CD4-positive, alpha-beta T cell treated with Interleukin-12 subunit alpha and Interleukin-12 subunit beta, for 1 hour (primary cell): Measurements from ENCODE around the gene KLK1.
"Not testable (repeated sequence)": the region's sequence is repeated elsewhere in the genome, so short reads cannot be mapped to it uniquely, and the experiment has no call there.

Experiments
- DNase-seq: peaks from one replicate; pipeline ENCODE4 v3.0.0-alpha.2; 2020

KLK1 gene

DNA sequence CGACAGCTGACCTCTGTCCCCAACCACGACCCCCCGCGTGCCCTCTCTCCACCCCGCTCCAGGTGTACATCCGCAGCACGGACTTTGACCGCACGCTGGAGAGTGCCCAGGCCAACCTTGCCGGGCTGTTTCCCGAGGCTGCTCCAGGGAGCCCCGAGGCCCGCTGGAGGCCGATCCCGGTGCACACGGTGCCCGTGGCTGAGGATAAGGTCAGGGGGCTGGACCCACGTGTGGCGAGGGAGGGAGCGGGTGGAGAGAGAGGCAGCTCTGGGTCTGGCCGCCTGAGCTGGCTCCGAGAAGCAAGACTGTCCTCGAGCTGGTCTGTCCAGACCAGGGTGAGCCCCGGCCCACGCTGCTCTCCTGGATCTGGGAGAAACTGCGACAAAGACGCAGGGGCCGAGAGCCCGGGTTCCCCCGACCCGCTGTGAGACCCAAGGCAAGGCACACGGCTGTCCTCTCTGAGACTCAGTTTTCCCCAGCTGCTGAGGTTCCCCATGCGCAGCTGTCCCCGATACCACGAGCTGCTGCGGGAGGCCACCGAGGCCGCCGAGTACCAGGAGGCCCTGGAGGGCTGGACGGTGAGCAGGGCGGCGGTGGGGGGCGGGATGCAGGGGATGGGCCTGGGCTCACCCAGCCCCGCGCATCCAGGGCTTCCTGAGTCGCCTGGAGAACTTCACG lies 31.9 kb downstream of the KLK1 start:
- DNase-seq = no peak

DNA sequence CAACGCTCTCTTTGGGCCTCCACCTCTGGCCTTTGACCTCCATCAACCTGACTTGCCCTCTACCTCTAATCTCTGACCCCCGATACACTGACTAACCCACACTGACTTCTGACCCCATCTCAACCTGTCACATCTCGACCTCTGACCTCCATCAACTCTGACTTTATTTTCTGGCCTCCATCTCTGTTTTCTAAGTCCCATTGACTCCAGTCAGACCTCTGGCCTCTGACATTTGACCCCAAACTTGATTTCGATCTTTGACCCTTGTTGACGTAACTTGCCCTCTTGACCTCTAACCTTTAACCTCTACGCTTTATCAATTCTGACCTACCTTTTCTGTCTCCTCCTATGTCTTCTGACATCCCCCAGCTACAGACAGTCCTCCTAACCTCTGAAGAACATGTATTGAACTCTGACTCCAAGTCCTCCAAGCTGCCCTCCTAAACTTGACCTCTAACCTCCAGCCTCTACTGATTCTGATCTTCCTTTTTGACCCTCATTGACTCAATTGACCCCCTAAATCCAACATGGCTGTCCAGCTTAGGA lies 32.6 kb downstream of the KLK1 start:
- no peak for DNase-seq

DNA sequence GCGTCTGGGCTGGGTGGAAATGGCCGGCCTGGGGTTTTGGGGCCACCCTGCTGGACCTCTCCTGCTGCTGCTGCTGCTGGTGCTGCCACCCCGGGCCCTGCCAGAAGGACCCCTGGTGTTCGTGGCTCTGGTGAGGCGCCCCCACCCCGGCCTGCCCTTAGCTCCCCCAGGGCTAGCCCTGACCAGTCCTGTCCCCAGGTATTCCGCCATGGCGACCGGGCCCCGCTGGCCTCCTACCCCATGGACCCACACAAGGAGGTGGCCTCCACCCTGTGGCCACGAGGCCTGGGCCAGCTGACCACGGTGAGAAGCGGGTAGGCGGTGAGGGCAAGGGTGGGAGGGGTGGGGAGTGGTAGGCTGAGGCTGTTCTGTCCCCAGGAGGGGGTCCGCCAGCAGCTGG lies 33.2 kb downstream of the KLK1 start, which contains the start of gene ACP4:
ACP4 (plus strand) TSS at position 20 of the 400 bp plus-strand sequence; CDS start at position 20, 0 bp downstream.
- DNase-seq = no peak

DNA sequence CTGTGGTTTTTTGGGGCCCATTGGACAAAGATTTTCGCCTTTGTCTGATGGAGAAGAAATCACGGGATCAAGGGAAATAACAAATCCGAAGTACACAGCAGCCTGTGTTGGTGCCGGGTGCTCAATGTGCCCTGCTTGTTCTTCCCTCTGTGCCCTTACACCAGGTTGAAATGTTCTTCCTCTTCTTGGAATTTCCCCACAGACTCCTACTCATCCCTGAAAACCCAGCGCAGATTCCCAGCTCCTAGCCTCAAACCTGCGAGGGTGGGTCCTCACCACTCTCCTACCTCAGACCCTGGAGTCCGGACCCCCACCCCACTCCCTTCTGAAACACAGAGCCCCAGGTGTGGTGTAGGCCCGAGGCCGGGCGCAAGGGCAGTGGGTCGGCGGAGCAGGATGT lies 38.3 kb downstream of the KLK1 start:
- no peak for DNase-seq

DNA sequence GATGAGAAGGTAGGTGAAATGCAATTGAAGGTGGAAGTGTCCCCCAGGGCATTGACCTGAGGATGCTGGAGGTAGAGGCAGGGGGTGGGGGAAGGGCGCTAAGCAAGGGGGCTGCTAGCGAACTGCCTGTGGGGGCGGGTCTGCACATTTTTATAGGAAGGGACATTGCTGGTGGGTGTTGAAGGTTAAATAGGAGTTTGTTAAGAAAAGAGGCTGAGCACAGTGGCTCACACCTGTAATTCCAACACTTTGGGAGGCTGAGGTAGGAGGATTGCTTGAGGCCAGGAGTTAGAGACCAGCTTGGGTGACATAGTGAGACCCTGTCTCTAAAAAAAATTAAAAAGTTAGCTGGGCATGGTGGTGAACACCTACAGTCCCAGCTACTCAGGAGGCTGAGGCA lies 38.9 kb downstream of the KLK1 start:
- DNase-seq = no peak

DNA sequence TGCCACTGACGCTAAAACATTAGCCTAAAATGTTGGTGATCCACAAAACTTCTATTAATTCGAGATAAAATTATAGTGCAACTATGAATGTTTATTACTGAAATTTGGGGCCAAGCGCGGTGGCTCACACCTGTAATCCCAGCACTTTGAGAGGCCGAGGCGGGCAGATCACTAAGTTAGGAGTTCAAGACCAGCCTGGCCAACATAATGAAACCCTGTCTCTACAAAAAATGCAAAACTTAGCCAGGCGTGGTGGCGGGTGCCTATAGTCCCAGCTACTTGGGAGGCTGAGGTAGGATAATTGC lies 39.8 kb downstream of the KLK1 start:
- not testable (repeated sequence) for DNase-seq

DNA sequence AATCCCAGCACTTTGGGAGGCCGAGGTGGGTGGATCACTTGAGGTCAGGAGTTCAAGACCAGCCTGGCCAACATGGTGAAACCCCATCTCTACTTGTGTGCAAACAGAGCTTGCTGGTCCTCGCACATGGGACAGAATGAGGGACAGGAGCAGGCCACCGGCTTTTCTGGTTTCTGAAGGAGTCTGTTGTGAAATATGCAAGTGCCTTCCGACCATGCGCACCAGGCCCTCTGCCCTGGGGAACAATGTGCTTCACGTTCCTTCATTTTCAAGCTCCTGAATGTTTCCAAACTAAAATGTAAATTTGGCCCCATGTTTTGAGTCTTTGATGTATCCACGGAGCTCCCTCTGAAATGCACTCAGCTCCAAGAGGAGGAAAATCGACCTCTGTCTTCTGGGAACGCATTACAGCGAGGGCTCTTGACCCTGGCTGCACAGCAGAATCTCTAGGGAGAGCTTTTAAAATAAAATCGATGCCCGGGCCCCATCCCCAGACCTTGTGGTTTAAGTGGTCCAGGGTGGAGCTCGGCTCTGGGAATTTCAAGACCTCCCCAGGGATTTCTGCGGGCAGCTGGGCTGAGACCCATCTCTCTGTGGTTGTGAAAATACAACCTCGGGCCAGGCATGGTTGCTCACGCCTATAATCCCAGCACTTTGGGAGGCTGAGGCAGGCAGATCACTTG lies 42.7 kb downstream of the KLK1 start:
- DNase-seq = no peak

DNA sequence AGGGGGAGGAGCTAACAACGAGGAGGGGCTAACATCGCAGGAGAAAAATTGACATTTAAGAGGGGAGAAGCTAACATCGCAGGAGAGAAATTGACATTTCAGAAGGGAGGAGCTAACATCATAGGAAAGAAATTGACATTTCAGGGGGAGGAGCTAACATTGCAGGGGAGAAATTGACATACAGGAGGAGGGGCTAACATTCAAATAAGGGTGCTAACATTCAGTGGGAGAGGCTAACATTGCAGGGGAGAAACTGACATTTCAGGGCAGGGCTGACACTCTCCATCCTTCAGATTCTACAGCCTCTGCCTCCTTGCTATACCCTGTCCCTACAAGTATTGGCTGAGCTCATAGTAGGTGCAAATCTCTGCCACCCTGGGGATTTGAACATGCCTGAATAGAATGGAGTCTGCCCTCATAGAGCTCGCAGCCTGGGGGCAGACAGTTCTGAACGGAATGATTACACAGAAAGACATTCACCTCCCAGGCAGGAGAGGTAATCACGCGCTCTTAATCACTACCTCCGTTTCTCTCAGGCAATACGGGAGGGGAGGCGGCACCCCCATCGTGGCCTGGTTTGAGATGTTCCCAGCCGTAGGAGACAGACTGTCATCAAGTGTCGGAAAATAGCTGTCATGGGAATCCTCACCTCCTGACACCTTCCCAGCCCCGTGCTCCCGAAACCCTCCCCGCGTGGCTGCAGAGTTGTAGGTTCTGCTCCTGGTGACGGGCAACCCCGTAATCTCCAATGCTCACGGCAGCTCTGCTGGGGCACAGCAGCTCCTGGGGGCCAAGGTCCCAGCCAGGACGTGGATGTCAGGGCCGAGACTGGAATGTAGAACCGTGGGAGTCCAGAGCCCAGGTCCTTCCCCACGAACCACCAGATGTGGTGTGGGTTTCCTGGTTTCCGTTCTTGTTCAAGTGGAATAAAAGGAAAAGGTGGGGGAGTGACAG lies 43.8 kb downstream of the KLK1 start:
- DNase-seq = no peak

DNA sequence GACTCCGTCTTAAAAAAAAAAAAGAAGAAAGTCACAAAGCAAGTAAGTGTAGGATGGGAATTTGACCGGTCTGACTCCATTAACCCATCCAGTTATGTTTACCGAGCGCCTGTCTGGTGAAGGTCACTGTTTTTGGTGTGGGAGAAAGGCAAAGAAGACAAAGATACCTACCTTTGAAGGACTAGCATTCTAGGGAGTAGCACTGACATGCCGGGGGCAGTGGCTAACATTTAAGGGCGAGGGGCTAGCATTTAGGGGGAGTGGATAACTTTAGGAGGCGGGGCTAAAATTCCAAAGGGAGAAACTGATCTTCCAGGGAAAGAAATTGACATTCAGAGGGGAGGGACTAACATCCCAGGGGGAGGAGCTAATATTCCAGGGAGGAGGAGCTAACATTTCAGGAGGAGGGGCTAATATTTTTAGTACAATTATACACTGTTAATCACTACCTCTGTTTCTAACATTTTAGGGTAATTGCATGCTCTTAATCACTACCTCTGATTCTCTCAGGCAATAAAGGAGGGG lies 44.6 kb downstream of the KLK1 start:
- no peak for DNase-seq

DNA sequence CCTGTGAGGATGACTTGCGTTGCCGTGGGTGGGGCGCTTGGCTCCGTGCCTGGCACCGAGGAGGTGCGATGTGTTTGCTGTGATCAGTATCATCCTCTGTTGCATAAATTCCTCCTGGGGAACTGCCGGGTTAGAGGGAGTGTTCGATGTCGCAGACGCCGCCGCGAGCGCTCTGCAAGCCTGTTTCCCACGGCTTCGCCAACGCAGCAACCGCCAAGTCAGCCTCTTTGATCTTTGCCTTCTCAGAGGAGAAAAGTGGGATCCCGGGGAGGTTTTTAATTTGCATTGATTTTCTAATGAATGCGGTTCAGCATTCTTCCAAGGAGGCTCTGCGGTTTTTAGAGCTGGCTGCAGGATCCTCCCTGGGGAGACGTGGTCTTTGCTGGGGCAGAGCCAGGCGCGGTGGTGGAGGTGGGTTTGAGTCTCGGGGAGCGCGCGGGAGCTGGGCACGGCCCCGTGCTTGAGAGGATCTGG lies 45.7 kb downstream of the KLK1 start:
- no peak for DNase-seq

DNA sequence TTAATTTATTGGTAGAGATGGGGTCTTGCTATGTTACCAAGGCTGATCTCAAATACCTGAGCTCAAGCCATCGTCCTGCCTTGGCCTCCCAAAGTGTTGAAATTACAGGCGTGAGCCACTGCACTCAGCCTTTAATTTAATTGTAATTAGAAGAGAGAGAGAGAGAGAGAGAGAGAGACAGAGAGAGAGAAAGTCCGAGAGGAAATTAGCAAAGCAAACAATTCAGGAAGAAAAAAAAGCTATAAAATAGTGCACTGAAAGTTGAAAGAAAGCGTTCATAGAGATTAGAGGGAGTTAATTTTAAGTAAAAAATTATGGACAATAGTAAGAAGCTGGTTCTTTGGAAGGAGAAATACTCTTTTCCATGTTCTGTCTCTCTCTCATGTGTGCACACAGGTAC lies 46.3 kb downstream of the KLK1 start:
- DNase-seq = no peak

DNA sequence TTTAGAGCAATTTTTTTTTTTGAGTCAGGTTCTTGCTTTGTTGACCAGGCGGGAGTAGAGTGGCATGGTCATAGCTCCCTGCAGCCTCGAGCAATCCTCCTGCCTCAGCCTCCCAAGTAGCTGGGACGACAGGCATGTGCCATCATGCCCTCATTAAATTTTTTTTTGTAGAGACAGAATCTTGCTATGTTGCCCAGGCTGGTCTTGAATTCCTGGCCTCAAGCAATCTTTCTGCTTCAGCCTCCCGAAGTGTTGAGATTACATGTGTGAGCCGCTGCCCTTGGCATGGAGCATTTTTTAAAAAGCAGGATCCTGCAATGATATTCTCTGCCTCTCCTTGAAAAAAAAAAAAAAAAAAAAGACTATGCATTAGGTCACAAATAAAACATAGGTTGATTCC lies 47.5 kb downstream of the KLK1 start:
- DNase-seq = no peak

DNA sequence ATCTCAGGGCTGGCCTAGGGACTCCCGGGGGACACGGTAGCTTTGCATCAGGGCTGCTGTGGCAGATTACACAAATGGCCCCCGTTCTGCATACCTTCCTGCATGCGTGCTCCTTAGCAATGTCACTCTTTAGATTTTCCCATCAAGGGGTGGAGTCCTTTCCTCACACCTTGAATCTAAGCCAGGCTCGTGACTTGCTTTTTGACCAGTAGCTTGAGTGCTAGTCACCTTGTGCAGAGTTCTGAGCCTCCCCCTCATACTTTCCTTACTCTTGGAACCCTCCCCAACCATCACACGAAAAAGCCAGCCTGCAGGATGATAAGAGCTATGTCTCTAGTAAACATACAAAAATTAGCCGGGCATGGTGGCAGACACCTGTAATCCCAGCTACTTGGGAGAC lies 50.1 kb downstream of the KLK1 start:
- DNase-seq = not testable (repeated sequence)

DNA sequence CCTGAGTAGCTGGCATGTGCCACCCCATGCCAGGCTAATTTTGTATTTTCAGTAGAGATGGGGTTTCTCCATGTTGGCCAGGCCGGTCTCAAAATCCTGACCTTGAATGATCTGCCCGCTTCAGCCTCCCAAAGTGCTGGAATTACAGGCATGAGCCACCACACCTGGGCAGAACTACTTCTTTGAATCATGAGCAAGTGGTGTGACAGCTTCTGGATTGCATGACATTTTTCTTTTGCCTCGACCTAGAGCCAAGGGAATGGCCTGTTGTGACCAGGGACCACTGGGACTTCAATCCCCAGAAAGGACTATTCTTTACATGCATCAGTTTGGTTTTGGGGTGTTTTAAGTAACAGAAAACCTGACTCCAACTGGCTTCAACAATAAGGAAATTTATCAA lies 50.7 kb downstream of the KLK1 start:
- DNase-seq = not testable (repeated sequence)

DNA sequence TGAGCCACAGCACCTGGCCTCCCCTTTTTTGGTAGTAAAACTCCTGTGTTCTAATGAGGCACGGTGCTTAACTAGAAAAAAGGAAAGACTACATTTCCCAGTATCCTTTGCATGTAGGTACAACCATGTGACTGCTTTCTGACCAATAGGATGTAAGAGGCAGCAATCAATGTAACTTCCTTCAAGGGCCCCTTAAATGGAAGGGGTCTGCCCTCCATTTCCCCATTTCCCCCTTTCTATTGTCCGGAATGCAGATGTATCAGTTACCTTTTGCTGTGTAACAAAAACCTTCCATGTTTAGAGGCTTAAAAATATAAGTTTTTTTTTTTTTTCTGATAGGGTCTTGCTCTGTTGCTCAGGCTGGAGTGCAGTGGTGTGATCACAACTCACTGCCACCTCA lies 51.1 kb downstream of the KLK1 start:
- DNase-seq = no peak

DNA sequence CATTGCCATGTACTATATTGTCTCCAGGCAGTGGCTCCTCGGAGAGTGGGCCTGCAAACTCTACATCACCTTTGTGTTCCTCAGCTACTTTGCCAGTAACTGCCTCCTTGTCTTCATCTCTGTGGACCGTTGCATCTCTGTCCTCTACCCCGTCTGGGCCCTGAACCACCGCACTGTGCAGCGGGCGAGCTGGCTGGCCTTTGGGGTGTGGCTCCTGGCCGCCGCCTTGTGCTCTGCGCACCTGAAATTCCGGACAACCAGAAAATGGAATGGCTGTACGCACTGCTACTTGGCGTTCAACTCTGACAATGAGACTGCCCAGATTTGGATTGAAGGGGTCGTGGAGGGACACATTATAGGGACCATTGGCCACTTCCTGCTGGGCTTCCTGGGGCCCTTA lies 52.7 kb downstream of the KLK1 start:
- DNase-seq = no peak

DNA sequence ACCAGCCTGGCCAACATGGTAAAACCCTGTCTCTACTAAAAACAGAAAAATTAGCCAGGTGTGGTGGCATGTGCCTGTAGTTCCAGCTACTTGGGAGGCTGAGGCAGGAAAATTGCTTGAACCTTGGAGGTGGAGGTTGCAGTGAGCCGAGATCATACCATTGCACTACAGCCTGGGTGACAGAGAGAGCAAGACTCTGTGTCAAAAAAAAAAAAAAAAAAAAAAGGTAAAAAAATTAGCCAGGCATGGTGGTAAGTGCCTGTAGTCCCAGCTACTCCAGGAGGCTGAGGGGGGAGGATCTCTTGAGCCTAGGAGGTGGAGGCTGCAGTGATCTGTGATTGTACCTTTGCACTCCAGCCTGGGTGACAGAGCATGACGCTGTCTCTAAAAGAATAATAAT lies 53.4 kb downstream of the KLK1 start, which contains the start of gene GPR32:
GPR32 (plus strand) TSS at position 301 of the 400 bp plus-strand sequence. CDS start 137 bp downstream, outside the sequence.
- not testable (repeated sequence) for DNase-seq
